GM23338 (cell line): Measurements from ENCODE around the gene MESP1.

Source experiments
- CREB1 ChIP-seq: fragments of 250-450 bp; sonication (Bioruptor Pico); IDR thresholded peaks from 2 replicates; pipeline ENCODE4 v1.5.0; 2020; ENCODE audit warnings: low read depth, mild to moderate bottlenecking, moderate library complexity
- EZH2 ChIP-seq: fragments of 200-600 bp; sonication (generic); IDR thresholded peaks from one replicate; pipeline ENCODE4 v1.8.0; 2017; ENCODE audit warnings: antibody characterized with exemption, mild to moderate bottlenecking, low read depth; ENCODE audit not compliant: unreplicated experiment
- TF ChIP-seq, protein P1 (sequence below), 2 experiments: fragments of 200-600 bp in 1 of 2; sonication (generic) in 1 of 2; conservative IDR thresholded peaks; 2 replicates each; pipeline versions ENCODE4 v1.5.1 to v1.6.1; 2016 to 2017; ENCODE audit warnings: antibody characterized with exemption in 2 of 2, low read depth in 2 of 2, mild to moderate bottlenecking in 2 of 2, moderate library complexity in 1 of 2

DNA sequence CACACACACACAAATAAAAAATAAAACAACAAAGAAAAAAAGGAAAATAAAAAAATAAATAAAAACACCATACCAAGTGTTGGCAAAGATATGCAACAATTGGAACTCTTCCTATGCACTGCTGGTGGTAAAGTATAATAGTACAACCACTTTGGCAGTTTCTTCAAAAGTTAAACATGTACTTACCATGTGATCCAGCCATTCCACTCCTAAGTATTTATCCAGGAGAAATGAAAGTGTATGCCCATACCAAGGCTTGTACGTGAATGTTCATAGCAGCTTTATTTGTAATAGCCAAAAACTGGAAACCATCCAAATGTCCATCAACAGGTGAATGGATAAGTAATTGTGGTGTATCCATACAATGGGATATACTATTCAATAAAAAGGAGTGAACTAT is 43.5 kb downstream of the MESP1 start:
- no peak for TF ChIP-seq EZH2
- no peak for TF ChIP-seq CREB1 (CRISPR knock-in tag)
- TF ChIP-seq, protein P1, sequence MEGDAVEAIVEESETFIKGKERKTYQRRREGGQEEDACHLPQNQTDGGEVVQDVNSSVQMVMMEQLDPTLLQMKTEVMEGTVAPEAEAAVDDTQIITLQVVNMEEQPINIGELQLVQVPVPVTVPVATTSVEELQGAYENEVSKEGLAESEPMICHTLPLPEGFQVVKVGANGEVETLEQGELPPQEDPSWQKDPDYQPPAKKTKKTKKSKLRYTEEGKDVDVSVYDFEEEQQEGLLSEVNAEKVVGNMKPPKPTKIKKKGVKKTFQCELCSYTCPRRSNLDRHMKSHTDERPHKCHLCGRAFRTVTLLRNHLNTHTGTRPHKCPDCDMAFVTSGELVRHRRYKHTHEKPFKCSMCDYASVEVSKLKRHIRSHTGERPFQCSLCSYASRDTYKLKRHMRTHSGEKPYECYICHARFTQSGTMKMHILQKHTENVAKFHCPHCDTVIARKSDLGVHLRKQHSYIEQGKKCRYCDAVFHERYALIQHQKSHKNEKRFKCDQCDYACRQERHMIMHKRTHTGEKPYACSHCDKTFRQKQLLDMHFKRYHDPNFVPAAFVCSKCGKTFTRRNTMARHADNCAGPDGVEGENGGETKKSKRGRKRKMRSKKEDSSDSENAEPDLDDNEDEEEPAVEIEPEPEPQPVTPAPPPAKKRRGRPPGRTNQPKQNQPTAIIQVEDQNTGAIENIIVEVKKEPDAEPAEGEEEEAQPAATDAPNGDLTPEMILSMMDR (conservative IDR thresholded peaks at IDR 0.05; ENCODE audit: low read depth in 2 of 2) = no peak
